GM10248 (cell line): ENCODE results near the gene GGCT.
"Not testable (repeated sequence)": the region's sequence is repeated elsewhere in the genome, so short reads cannot be mapped to it uniquely, and the experiment has no call there.

ENCODE experiments used
- CTCF ChIA-PET: fragments of 300-600 bp; sonication (Branson Sonifier 250); formaldehyde crosslinking; extraction: SDS; loops from one replicate; lab custom pipeline; 2021; ENCODE audit warnings: antibody characterized with exemption; lab: Yijun Ruan, JAX
- POLR2A ChIA-PET: fragments of 350-650 bp; sonication (Branson Sonifier 250); formaldehyde crosslinking; extraction: SDS; loops from one replicate; lab custom pipeline; 2020; ENCODE audit warnings: antibody characterized with exemption; lab: Yijun Ruan, JAX
- DNase-seq: peaks from one replicate; pipeline ENCODE4 v3.0.0; 2012; ENCODE audit errors: extremely low spot score
- CTCF ChIP-seq: IDR thresholded peaks from 2 replicates; pipeline ENCODE4 v1.5.1; 2012; ENCODE audit warnings: mild to moderate bottlenecking, low read depth; ENCODE audit errors: extremely low read depth, missing control alignments, control extremely low read depth

The GGCT gene

DNA sequence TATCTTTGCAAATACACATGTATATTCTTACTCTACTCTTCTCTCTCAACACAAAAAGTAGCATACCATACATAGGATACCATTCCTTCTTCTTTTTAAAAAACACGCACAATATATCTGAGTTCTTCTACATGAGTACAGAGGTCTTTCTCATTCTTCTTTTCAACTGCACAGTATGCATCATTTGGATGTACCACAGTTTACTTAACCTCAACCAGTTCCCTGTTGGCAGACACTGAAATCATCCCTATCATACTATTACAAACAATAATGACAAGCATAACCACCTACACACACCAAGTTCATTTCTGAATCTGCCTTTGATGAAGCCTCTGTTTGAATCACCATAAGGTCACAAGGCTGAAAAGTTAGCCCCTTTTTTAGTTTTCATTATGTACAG lies 25.7 kb upstream of the GGCT start:
- ChIA-PET CTCF (no interaction called here), POLR2A (no interaction called here)
- TF ChIP-seq CTCF, result no peak
- DNase-seq, result no peak

- ChIA-PET POLR2A (no interaction called here), CTCF (interaction anchor here (1.3 kb wide), 1 partner anchor 47 kb away, joined by 3 read pairs; no protein-coding TSS in a partner anchor)
- no peak for TF ChIP-seq CTCF
- DNase-seq, result no peak
Measured at GRCh38 chr7:30528779-30529178, 24.1 kb upstream of the GGCT start.

- DNase-seq, POLR2A ChIA-PET: not testable (repeated sequence)
- CTCF ChIA-PET, result interaction anchor here (0.8 to 1.3 kb wide), 3 partner anchors 16 to 48 kb away, joined by 3 read pairs; no protein-coding TSS in a partner anchor
Measured at GRCh38 chr7:30527297-30527696, 22.7 kb upstream of the GGCT start.

DNA sequence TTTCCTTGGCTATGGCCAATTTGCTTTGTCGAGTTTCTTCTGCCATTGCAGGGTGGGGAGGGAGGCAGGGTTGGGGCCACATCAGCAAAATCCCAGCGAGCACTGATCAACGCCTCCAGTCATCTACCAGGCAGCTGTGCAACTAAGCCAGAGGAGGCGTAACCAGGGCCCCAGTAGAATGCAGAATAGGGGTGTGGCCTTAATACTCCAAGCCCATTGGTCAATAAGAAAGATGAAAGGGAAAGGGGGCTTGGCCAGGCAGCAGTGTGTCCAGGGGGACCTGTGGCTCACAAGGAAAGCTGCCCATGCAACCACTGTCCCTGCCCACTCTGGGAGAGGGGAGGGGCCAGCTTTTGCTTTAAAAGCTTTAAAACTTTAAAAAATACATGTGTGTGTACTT lies 21.5 kb upstream of the GGCT start:
- CTCF ChIA-PET, result no interaction called here
- POLR2A ChIA-PET, result no interaction called here
- TF ChIP-seq CTCF, result no peak
- no peak for DNase-seq

- no peak for TF ChIP-seq CTCF
- no peak for DNase-seq
- CTCF ChIA-PET, result no interaction called here
- POLR2A ChIA-PET, result no interaction called here
Measured at GRCh38 chr7:30525429-30525828, 20.8 kb upstream of the GGCT start.

GRCh38 chr7:30524545-30524944 lies 19.9 kb upstream of the GGCT start:
- POLR2A ChIA-PET, result no interaction called here
- CTCF ChIA-PET, result no interaction called here
- no peak for DNase-seq
- TF ChIP-seq CTCF, result no peak

- no peak for TF ChIP-seq CTCF
- CTCF ChIA-PET, result no interaction called here
- POLR2A ChIA-PET, result no interaction called here
- no peak for DNase-seq
Measured at GRCh38 chr7:30523466-30523865, 18.8 kb upstream of the GGCT start.
